Panc1 (cell line): ENCODE measurements around the gene STK39. TPM values are rescaled to one million over a fixed set of nuclear protein-coding genes. Genes with fewer than 3 reads are reported as not detected.

Source experiments
- ATAC-seq: fragments of 200-7000 bp; cut with Tn5 transposase; 2 replicates; pipeline ENCODE4 v1.9.1; 2020; ENCODE audit warnings: mild to moderate bottlenecking, moderate library complexity
- BruUV-seq: library from RNA; stranded (reverse); fragments of 400-500 nt; replicated peaks from 2 replicates; lab custom pipeline; 2021; lab: Mats Ljungman, UMichigan
- CTCF ChIA-PET: fragments of 300-600 bp; sonication (Branson Sonifier 250); formaldehyde crosslinking; loops from one replicate; lab custom pipeline; 2022; ENCODE audit warnings: antibody characterized with exemption; lab: Charles Lee
- POLR2A ChIA-PET: fragments of 300-600 bp; sonication (Branson Sonifier 250); formaldehyde crosslinking; loops from one replicate; lab custom pipeline; 2022; ENCODE audit warnings: antibody characterized with exemption; lab: Charles Lee
- DNase-seq: peaks from one replicate; pipeline ENCODE4 v3.0.0-alpha.2; 2010; ENCODE audit warnings: low read depth, low spot score
- H3K27ac ChIP-seq: 2 replicates; pipeline ENCODE4 v1.5.1; 2011; ENCODE audit warnings: mild to moderate bottlenecking, low read length, inconsistent platforms
- H3K27me3 ChIP-seq: fragments of 200-500 bp; sonication (Bioruptor generic); 2 replicates; pipeline ENCODE4 v1.6.0; 2014; ENCODE audit warnings: low read length, inconsistent platforms; ENCODE audit not compliant: control insufficient read depth, insufficient read depth
- H3K36me3 ChIP-seq: fragments of 200-500 bp; sonication (Bioruptor generic); 2 replicates; pipeline ENCODE4 v1.5.1; 2014; ENCODE audit warnings: inconsistent platforms, mild to moderate bottlenecking, low read length, moderate library complexity; ENCODE audit not compliant: control insufficient read depth, insufficient read depth
- H3K4me1 ChIP-seq: 2 replicates; pipeline ENCODE4 v1.5.1; 2011; ENCODE audit warnings: inconsistent platforms, mild to moderate bottlenecking, low read length, moderate library complexity; ENCODE audit not compliant: control insufficient read depth, insufficient read depth
- H3K4me3 ChIP-seq, 2 experiments: 2 replicates each; pipeline ENCODE4 v1.5.1; 2011 to 2012; ENCODE audit warnings: low read depth in 2 of 2, low read length in 2 of 2, mild to moderate bottlenecking in 2 of 2, inconsistent platforms in 1 of 2, moderate library complexity in 1 of 2
- H3K9me3 ChIP-seq: fragments of 200-500 bp; sonication (Bioruptor generic); 2 replicates; pipeline ENCODE4 v1.5.1; 2014; ENCODE audit warnings: low read depth, mild to moderate bottlenecking, inconsistent platforms, low read length, moderate library complexity; ENCODE audit not compliant: control insufficient read depth, insufficient read depth
- CTCF ChIP-seq: fragments of 450-650 bp; IDR thresholded peaks from 2 replicates; pipeline ENCODE4 v1.5.1; 2017; ENCODE audit warnings: mild to moderate bottlenecking
- POLR2AphosphoS5 ChIP-seq: IDR thresholded peaks from 2 replicates; pipeline ENCODE4 v1.6.1; 2012; ENCODE audit warnings: mild to moderate bottlenecking, low read depth, low read length, moderate library complexity
- SIN3A ChIP-seq: IDR thresholded peaks from 2 replicates; pipeline ENCODE4 v1.6.1; 2012; ENCODE audit warnings: low read depth, mild to moderate bottlenecking, low read length, moderate library complexity, borderline replicate concordance; ENCODE audit not compliant: insufficient read depth
- TCF7L2 ChIP-seq: IDR thresholded peaks from 2 replicates; pipeline ENCODE4 v1.6.1; 2011; ENCODE audit warnings: mild to moderate bottlenecking, low read depth, low read length, inconsistent platforms
- in situ Hi-C: cut with HindIII; loops from 2 replicates; pipeline ENCODE4 v1.10.0; 2016; ENCODE audit warnings: low sequenced_read_pairs, low pct_unique_long_range_greater_than_20kb
- intact Hi-C: fragments of 100-400 bp; cut with micrococcal nuclease; formaldehyde crosslinking; loops from one replicate; pipeline ENCODE4 v1.10.0; 2022; ENCODE audit not compliant: unreplicated experiment
- total RNA-seq: library from RNA; stranded (reverse); gene quantifications from one replicate; pipeline ENCODE4 v1.2.1, GENCODE V29; 2021; ENCODE audit not compliant: unreplicated experiment
- TF ChIP-seq, protein P1 (sequence below), 2 experiments: IDR thresholded peaks; 2 replicates each; pipeline ENCODE4 v1.6.1; 2011 to 2012; ENCODE audit warnings: low read depth in 2 of 2, control low read depth in 1 of 2, low read length in 1 of 2, mild to moderate bottlenecking in 1 of 2, moderate library complexity in 1 of 2; ENCODE audit not compliant: insufficient read depth in 1 of 2

The STK39 gene
- total RNA-seq, 1 experiment from 2014 or later, result 14.0 TPM

DNA sequence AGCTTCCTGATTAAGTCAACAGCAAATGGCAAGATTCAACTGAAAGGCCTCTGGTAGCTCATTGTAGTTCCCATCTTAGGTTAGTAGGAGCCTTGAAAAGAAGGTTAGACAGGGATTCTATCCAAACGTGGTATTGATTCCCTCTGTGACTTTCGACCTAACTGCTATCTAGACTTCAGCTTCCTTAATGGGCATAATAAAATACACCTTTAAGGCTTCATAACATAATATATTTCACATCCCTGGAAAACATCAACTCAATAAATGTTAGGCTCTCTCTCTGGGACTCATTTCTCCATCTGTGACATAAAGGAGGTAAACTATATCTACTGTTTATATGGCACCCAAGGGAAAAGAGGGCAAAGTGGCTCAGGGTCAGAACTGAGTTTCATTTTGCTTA, 60.9 kb downstream of the STK39 start:
- Histone ChIP-seq H3K36me3 (no peaks in the 10 kb centered on the region), H3K9me3 (no peaks in the 10 kb centered on the region), H3K4me3 (no peak overlapping the region), H3K27me3 (no peaks in the 10 kb centered on the region), H3K27ac (no peak overlapping the region), H3K4me1 (no peaks in the 10 kb centered on the region)
- TF ChIP-seq POLR2AphosphoS5 (no peak), CTCF (no peak), SIN3A (no peak), TCF7L2 (no peak)
- TF ChIP-seq, protein P1, sequence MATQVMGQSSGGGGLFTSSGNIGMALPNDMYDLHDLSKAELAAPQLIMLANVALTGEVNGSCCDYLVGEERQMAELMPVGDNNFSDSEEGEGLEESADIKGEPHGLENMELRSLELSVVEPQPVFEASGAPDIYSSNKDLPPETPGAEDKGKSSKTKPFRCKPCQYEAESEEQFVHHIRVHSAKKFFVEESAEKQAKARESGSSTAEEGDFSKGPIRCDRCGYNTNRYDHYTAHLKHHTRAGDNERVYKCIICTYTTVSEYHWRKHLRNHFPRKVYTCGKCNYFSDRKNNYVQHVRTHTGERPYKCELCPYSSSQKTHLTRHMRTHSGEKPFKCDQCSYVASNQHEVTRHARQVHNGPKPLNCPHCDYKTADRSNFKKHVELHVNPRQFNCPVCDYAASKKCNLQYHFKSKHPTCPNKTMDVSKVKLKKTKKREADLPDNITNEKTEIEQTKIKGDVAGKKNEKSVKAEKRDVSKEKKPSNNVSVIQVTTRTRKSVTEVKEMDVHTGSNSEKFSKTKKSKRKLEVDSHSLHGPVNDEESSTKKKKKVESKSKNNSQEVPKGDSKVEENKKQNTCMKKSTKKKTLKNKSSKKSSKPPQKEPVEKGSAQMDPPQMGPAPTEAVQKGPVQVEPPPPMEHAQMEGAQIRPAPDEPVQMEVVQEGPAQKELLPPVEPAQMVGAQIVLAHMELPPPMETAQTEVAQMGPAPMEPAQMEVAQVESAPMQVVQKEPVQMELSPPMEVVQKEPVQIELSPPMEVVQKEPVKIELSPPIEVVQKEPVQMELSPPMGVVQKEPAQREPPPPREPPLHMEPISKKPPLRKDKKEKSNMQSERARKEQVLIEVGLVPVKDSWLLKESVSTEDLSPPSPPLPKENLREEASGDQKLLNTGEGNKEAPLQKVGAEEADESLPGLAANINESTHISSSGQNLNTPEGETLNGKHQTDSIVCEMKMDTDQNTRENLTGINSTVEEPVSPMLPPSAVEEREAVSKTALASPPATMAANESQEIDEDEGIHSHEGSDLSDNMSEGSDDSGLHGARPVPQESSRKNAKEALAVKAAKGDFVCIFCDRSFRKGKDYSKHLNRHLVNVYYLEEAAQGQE (IDR thresholded peaks at IDR 0.05; ENCODE audit: insufficient read depth in 1 of 2, low read depth in 2 of 2, low read length in 1 of 2), result no peak
- ChIA-PET POLR2A (no interaction called here), CTCF (interaction anchor here (0.7 kb wide), 1 partner anchor 59 kb away, joined by 3 read pairs; no protein-coding TSS in a partner anchor)
- ATAC-seq (no peak), DNase-seq (no peak)
- intact Hi-C loops, result no loop called here
- in situ Hi-C loops, result no loop called here
- BruUV-seq, result no TSS peak

DNA sequence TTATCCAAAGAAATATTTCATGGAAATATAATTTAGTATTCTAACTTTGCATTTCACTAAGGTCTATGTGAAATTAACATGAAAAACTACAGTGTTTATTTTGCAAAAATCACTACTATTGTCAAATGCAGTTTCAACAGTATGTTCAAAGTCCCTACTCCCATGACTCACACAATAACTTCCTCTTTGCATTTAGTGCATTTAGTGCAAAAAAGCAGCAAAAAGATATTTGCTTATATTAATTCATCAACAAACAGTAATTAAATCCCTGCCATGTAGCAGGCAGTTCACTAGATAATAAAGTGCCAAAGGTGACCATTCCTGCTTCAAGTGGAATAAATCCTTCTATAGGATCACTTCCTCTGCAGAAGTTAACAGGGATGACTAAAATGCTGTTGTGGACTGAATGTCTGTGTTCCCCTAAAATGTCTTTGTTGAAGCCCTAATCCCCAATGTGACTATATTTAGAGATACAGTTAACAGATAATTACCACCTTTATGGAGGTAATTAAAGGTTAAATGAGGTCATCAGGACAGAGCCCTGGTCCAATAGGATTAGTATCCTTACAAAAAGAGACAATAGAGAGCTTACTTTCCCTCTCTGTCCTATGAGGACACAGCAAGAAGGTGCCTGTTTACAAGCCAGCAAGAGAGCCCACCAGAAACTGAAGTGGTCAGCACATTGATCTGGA, 61.7 kb downstream of the STK39 start:
- Histone ChIP-seq H3K4me3 (no peak overlapping the region), H3K4me1 (no peaks in the 10 kb centered on the region), H3K36me3 (no peaks in the 10 kb centered on the region), H3K27ac (no peak overlapping the region), H3K27me3 (no peaks in the 10 kb centered on the region), H3K9me3 (no peaks in the 10 kb centered on the region)
- TF ChIP-seq SIN3A (no peak), POLR2AphosphoS5 (no peak), CTCF (no peak), TCF7L2 (no peak)
- TF ChIP-seq, protein P1 (IDR thresholded peaks at IDR 0.05; ENCODE audit: insufficient read depth in 1 of 2, low read depth in 2 of 2, low read length in 1 of 2), result no peak
- ATAC-seq, result no peak
- in situ Hi-C loops, result no loop called here
- no peak for DNase-seq
- no TSS peak for BruUV-seq
- CTCF ChIA-PET, result no interaction called here
- POLR2A ChIA-PET, result no interaction called here
- intact Hi-C loops, result no loop called here
